Measurements from ENCODE around the gene CMTM2. TPM values are rescaled to one million over a fixed set of nuclear protein-coding genes. Genes with fewer than 3 reads are reported as not detected.

Gene CMTM2
- total RNA-seq, 1 experiment from 2014 or later: not detected

DNA sequence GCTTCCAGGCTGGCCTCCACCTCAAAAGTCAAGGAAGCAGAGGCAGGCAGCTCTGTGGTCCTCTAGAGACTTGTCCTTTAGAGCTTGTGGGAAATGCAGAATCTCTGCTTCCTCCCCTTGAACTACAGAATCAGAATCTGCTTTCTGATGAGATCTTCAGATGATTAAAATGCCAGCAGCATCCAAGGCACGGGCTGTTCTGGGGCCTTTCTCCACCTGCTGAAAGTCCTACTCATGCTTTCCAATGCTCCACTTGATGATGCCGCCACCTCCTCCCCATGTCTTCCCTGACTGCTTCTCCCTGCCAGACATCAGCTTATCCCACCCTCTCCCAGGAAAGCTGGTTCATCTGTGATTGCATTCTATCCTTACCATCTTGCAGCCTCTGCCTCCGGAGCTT, 58.5 kb downstream of the CMTM2 start:
- Histone ChIP-seq H3K27me3 (ENCODE audit: control insufficient read depth, insufficient read depth, low read length) (no peaks in the 10 kb centered on the region), H3K4me3 (ENCODE audit: low read depth in 2 of 2, low read length in 2 of 2) (no peak overlapping the region), H3K36me3 (ENCODE audit: control insufficient read depth, insufficient read depth, low read length) (no peaks in the 10 kb centered on the region), H3K27ac (ENCODE audit: low read length) (no peak overlapping the region), H3K9me3 (ENCODE audit: control insufficient read depth, insufficient read depth, low read depth, low read length) (no peaks in the 10 kb centered on the region), H3K4me1 (ENCODE audit: control insufficient read depth, insufficient read depth, low read length) (no peaks in the 10 kb centered on the region)
- no peak for DNase-seq (ENCODE audit: low read depth, low spot score)
- ChIA-PET CTCF (no interaction called here), POLR2A (no interaction called here)
- ATAC-seq: no peak
- in situ Hi-C loops (cut with HindIII; ENCODE audit: low pct_unique_long_range_greater_than_20kb, low sequenced_read_pairs) (no loop called here), intact Hi-C loops (cut with micrococcal nuclease; ENCODE audit: unreplicated experiment) (no loop called here)
- TF ChIP-seq TCF7L2 (IDR thresholded peaks at IDR 0.05; ENCODE audit: low read depth, low read length) (no peak), POLR2AphosphoS5 (IDR thresholded peaks at IDR 0.05; ENCODE audit: low read depth, low read length) (no peak), SIN3A (IDR thresholded peaks at IDR 0.05; ENCODE audit: borderline replicate concordance, insufficient read depth, low read depth, low read length) (no peak)
- TF ChIP-seq, protein P1, sequence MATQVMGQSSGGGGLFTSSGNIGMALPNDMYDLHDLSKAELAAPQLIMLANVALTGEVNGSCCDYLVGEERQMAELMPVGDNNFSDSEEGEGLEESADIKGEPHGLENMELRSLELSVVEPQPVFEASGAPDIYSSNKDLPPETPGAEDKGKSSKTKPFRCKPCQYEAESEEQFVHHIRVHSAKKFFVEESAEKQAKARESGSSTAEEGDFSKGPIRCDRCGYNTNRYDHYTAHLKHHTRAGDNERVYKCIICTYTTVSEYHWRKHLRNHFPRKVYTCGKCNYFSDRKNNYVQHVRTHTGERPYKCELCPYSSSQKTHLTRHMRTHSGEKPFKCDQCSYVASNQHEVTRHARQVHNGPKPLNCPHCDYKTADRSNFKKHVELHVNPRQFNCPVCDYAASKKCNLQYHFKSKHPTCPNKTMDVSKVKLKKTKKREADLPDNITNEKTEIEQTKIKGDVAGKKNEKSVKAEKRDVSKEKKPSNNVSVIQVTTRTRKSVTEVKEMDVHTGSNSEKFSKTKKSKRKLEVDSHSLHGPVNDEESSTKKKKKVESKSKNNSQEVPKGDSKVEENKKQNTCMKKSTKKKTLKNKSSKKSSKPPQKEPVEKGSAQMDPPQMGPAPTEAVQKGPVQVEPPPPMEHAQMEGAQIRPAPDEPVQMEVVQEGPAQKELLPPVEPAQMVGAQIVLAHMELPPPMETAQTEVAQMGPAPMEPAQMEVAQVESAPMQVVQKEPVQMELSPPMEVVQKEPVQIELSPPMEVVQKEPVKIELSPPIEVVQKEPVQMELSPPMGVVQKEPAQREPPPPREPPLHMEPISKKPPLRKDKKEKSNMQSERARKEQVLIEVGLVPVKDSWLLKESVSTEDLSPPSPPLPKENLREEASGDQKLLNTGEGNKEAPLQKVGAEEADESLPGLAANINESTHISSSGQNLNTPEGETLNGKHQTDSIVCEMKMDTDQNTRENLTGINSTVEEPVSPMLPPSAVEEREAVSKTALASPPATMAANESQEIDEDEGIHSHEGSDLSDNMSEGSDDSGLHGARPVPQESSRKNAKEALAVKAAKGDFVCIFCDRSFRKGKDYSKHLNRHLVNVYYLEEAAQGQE (IDR thresholded peaks at IDR 0.05; ENCODE audit: insufficient read depth in 1 of 2, low read depth in 2 of 2, low read length in 1 of 2): no peak
- TF ChIP-seq, protein P2, sequence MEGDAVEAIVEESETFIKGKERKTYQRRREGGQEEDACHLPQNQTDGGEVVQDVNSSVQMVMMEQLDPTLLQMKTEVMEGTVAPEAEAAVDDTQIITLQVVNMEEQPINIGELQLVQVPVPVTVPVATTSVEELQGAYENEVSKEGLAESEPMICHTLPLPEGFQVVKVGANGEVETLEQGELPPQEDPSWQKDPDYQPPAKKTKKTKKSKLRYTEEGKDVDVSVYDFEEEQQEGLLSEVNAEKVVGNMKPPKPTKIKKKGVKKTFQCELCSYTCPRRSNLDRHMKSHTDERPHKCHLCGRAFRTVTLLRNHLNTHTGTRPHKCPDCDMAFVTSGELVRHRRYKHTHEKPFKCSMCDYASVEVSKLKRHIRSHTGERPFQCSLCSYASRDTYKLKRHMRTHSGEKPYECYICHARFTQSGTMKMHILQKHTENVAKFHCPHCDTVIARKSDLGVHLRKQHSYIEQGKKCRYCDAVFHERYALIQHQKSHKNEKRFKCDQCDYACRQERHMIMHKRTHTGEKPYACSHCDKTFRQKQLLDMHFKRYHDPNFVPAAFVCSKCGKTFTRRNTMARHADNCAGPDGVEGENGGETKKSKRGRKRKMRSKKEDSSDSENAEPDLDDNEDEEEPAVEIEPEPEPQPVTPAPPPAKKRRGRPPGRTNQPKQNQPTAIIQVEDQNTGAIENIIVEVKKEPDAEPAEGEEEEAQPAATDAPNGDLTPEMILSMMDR (IDR thresholded peaks at IDR 0.05): no peak
- no TSS peak for BruUV-seq (replicated peaks)

Other genes with a start within 250 kb of the CMTM2 start
- 0.18 TPM for gene CDH5, start 212.8 kb upstream of the CMTM2 start, total RNA-seq (2021; ENCODE audit: unreplicated experiment)
- not detected for gene BEAN1, start 152.2 kb upstream of the CMTM2 start, total RNA-seq (2021; ENCODE audit: unreplicated experiment)
- gene TK2, start 29.3 kb upstream of the CMTM2 start, total RNA-seq (2021; ENCODE audit: unreplicated experiment): 17.1 TPM
- 88.1 TPM for gene CKLF, start 26.9 kb upstream of the CMTM2 start, total RNA-seq (2021; ENCODE audit: unreplicated experiment)
- 7.1 TPM for gene CMTM1, start 13.0 kb upstream of the CMTM2 start, total RNA-seq (2021; ENCODE audit: unreplicated experiment)
- 45.8 TPM for gene CMTM3, start 25.2 kb downstream of the CMTM2 start, total RNA-seq (2021; ENCODE audit: unreplicated experiment)
- gene CMTM4, start 117.3 kb downstream of the CMTM2 start, total RNA-seq (2021; ENCODE audit: unreplicated experiment): 51.9 TPM
- gene DYNC1LI2, start 172.1 kb downstream of the CMTM2 start, total RNA-seq (2021; ENCODE audit: unreplicated experiment): 103 TPM
- gene TERB1, start 222.1 kb downstream of the CMTM2 start, total RNA-seq (2021; ENCODE audit: unreplicated experiment): not detected

Measured in Panc1 (cell line).